ENCODE measurements around the gene POLR2C.
"Not testable (repeated sequence)": the region's sequence is repeated elsewhere in the genome, so short reads cannot be mapped to it uniquely, and the experiment has no call there.

Gene POLR2C

GRCh38 chr16:57427824-57428223 lies 34.7 kb upstream of the POLR2C start:
- H3K4me3 ChIP-seq (ENCODE audit: low read depth in 1 of 2, low read length in 2 of 2): no peak overlapping the region
- H3K4me1 ChIP-seq (ENCODE audit: control insufficient read depth in 1 of 2, insufficient read depth in 2 of 2, low read length in 2 of 2): peaks cover 0 to 9% of the 10 kb centered on the region in 2 donors
- no peaks in the 10 kb centered on the region for H3K9me3 ChIP-seq (ENCODE audit: control insufficient read depth in 1 of 2, low read length in 2 of 2)
- no peak overlapping the region for H3K27ac ChIP-seq (ENCODE audit: low read depth, low read length)
- no peak overlapping the region for H3K9ac ChIP-seq (ENCODE audit: low read depth in 1 of 2, low read length in 2 of 2)
- H3K36me3 ChIP-seq (ENCODE audit: control insufficient read depth in 1 of 2, insufficient read depth in 2 of 2, low read length in 2 of 2): peaks cover 25 to 54% of the 10 kb centered on the region in 2 donors
- no peaks in the 10 kb centered on the region for H3K27me3 ChIP-seq (ENCODE audit: control insufficient read depth in 1 of 2, insufficient read depth in 2 of 2, low read length in 2 of 2)

- Histone ChIP-seq H3K4me3 (ENCODE audit: low read depth in 1 of 2, low read length in 2 of 2) (no peak overlapping the region), H3K9ac (ENCODE audit: low read depth in 1 of 2, low read length in 2 of 2) (no peak overlapping the region), H3K4me1 (ENCODE audit: control insufficient read depth in 1 of 2, insufficient read depth in 2 of 2, low read length in 2 of 2) (peaks cover 0 to 12% of the 10 kb centered on the region in 2 donors), H3K27me3 (ENCODE audit: control insufficient read depth in 1 of 2, insufficient read depth in 2 of 2, low read length in 2 of 2) (no peaks in the 10 kb centered on the region), H3K36me3 (ENCODE audit: control insufficient read depth in 1 of 2, insufficient read depth in 2 of 2, low read length in 2 of 2) (peaks cover 55 to 83% of the 10 kb centered on the region in 2 donors), H3K9me3 (ENCODE audit: control insufficient read depth in 1 of 2, low read length in 2 of 2) (no peaks in the 10 kb centered on the region), H3K27ac (ENCODE audit: low read depth, low read length) (no peak overlapping the region)
Observed at GRCh38 chr16:57430955-57431354, 31.5 kb upstream of the POLR2C start.

GRCh38 chr16:57432505-57432904 lies 30.0 kb upstream of the POLR2C start:
- Histone ChIP-seq H3K9me3 (ENCODE audit: control insufficient read depth in 1 of 2, low read length in 2 of 2) (no peaks in the 10 kb centered on the region), H3K27me3 (ENCODE audit: control insufficient read depth in 1 of 2, insufficient read depth in 2 of 2, low read length in 2 of 2) (no peaks in the 10 kb centered on the region), H3K36me3 (ENCODE audit: control insufficient read depth in 1 of 2, insufficient read depth in 2 of 2, low read length in 2 of 2) (peaks cover 55 to 83% of the 10 kb centered on the region in 2 donors), H3K4me3 (ENCODE audit: low read depth in 1 of 2, low read length in 2 of 2) (no peak overlapping the region), H3K9ac (ENCODE audit: low read depth in 1 of 2, low read length in 2 of 2) (no peak overlapping the region), H3K4me1 (ENCODE audit: control insufficient read depth in 1 of 2, insufficient read depth in 2 of 2, low read length in 2 of 2) (peaks cover 0 to 12% of the 10 kb centered on the region in 2 donors), H3K27ac (ENCODE audit: low read depth, low read length) (no peak overlapping the region)

- H3K9ac ChIP-seq (ENCODE audit: low read depth in 1 of 2, low read length in 2 of 2): no peak overlapping the region
- no peak overlapping the region for H3K4me3 ChIP-seq (ENCODE audit: low read depth in 1 of 2, low read length in 2 of 2)
- H3K4me1 ChIP-seq (ENCODE audit: control insufficient read depth in 1 of 2, insufficient read depth in 2 of 2, low read length in 2 of 2): peaks cover 0 to 12% of the 10 kb centered on the region in 2 donors
- H3K27ac ChIP-seq (ENCODE audit: low read depth, low read length): no peak overlapping the region
- no peaks in the 10 kb centered on the region for H3K27me3 ChIP-seq (ENCODE audit: control insufficient read depth in 1 of 2, insufficient read depth in 2 of 2, low read length in 2 of 2)
- peaks cover 58 to 83% of the 10 kb centered on the region in 2 donors for H3K36me3 ChIP-seq (ENCODE audit: control insufficient read depth in 1 of 2, insufficient read depth in 2 of 2, low read length in 2 of 2)
- no peaks in the 10 kb centered on the region for H3K9me3 ChIP-seq (ENCODE audit: control insufficient read depth in 1 of 2, low read length in 2 of 2)
Observed at GRCh38 chr16:57432989-57433388, 29.5 kb upstream of the POLR2C start.

- Histone ChIP-seq H3K36me3 (ENCODE audit: control insufficient read depth in 1 of 2, insufficient read depth in 2 of 2, low read length in 2 of 2) (peaks cover 67 to 83% of the 10 kb centered on the region in 2 donors), H3K9ac (ENCODE audit: low read depth in 1 of 2, low read length in 2 of 2) (no peak overlapping the region), H3K27ac (ENCODE audit: low read depth, low read length) (no peak overlapping the region), H3K27me3 (ENCODE audit: control insufficient read depth in 1 of 2, insufficient read depth in 2 of 2, low read length in 2 of 2) (no peaks in the 10 kb centered on the region), H3K4me3 (ENCODE audit: low read depth in 1 of 2, low read length in 2 of 2) (no peak overlapping the region), H3K4me1 (ENCODE audit: control insufficient read depth in 1 of 2, insufficient read depth in 2 of 2, low read length in 2 of 2) (peaks cover 0 to 12% of the 10 kb centered on the region in 2 donors), H3K9me3 (ENCODE audit: control insufficient read depth in 1 of 2, low read length in 2 of 2) (no peaks in the 10 kb centered on the region)
Observed at GRCh38 chr16:57434003-57434402, 28.5 kb upstream of the POLR2C start.

GRCh38 chr16:57435838-57436237 lies 26.6 kb upstream of the POLR2C start:
- Histone ChIP-seq H3K9me3 (ENCODE audit: control insufficient read depth in 1 of 2, low read length in 2 of 2) (peaks cover 2 to 4% of the 10 kb centered on the region in 2 donors), H3K27me3 (ENCODE audit: control insufficient read depth in 1 of 2, insufficient read depth in 2 of 2, low read length in 2 of 2) (no peaks in the 10 kb centered on the region), H3K36me3 (ENCODE audit: control insufficient read depth in 1 of 2, insufficient read depth in 2 of 2, low read length in 2 of 2) (peaks cover 66 to 83% of the 10 kb centered on the region in 2 donors), H3K4me3 (ENCODE audit: low read depth in 1 of 2, low read length in 2 of 2) (no peak overlapping the region), H3K27ac (ENCODE audit: low read depth, low read length) (no peak overlapping the region), H3K4me1 (ENCODE audit: control insufficient read depth in 1 of 2, insufficient read depth in 2 of 2, low read length in 2 of 2) (peaks cover 0 to 12% of the 10 kb centered on the region in 2 donors), H3K9ac (ENCODE audit: low read depth in 1 of 2, low read length in 2 of 2) (no peak overlapping the region)

GRCh38 chr16:57439947-57440346 lies 22.5 kb upstream of the POLR2C start:
- not testable (repeated sequence) for H3K4me1 ChIP-seq (ENCODE audit: control insufficient read depth in 1 of 2, insufficient read depth in 2 of 2, low read length in 2 of 2); H3K9me3 ChIP-seq (ENCODE audit: control insufficient read depth in 1 of 2, low read length in 2 of 2); H3K4me3 ChIP-seq (ENCODE audit: low read depth in 1 of 2, low read length in 2 of 2); H3K27me3 ChIP-seq (ENCODE audit: control insufficient read depth in 1 of 2, insufficient read depth in 2 of 2, low read length in 2 of 2); H3K9ac ChIP-seq (ENCODE audit: low read depth in 1 of 2, low read length in 2 of 2); H3K27ac ChIP-seq (ENCODE audit: low read depth, low read length)
- H3K36me3 ChIP-seq (ENCODE audit: control insufficient read depth in 1 of 2, insufficient read depth in 2 of 2, low read length in 2 of 2): peaks cover 30 to 47% of the 10 kb centered on the region in 2 donors

GRCh38 chr16:57440551-57440950 lies 21.9 kb upstream of the POLR2C start:
- H3K4me1 ChIP-seq (ENCODE audit: control insufficient read depth in 1 of 2, insufficient read depth in 2 of 2, low read length in 2 of 2); H3K4me3 ChIP-seq (ENCODE audit: low read depth in 1 of 2, low read length in 2 of 2); H3K9me3 ChIP-seq (ENCODE audit: control insufficient read depth in 1 of 2, low read length in 2 of 2); H3K27me3 ChIP-seq (ENCODE audit: control insufficient read depth in 1 of 2, insufficient read depth in 2 of 2, low read length in 2 of 2); H3K9ac ChIP-seq (ENCODE audit: low read depth in 1 of 2, low read length in 2 of 2); H3K27ac ChIP-seq (ENCODE audit: low read depth, low read length): not testable (repeated sequence)
- peaks cover 25 to 42% of the 10 kb centered on the region in 2 donors for H3K36me3 ChIP-seq (ENCODE audit: control insufficient read depth in 1 of 2, insufficient read depth in 2 of 2, low read length in 2 of 2)

- Histone ChIP-seq H3K9ac (ENCODE audit: low read depth in 1 of 2, low read length in 2 of 2) (no peak overlapping the region), H3K9me3 (ENCODE audit: control insufficient read depth in 1 of 2, low read length in 2 of 2) (peaks cover 4% of the 10 kb centered on the region in 2 donors), H3K36me3 (ENCODE audit: control insufficient read depth in 1 of 2, insufficient read depth in 2 of 2, low read length in 2 of 2) (peaks cover 6 to 11% of the 10 kb centered on the region in 2 donors), H3K27ac (ENCODE audit: low read depth, low read length) (no peak overlapping the region), H3K4me1 (ENCODE audit: control insufficient read depth in 1 of 2, insufficient read depth in 2 of 2, low read length in 2 of 2) (peaks cover 15 to 22% of the 10 kb centered on the region in 2 donors), H3K4me3 (ENCODE audit: low read depth in 1 of 2, low read length in 2 of 2) (no peak overlapping the region), H3K27me3 (ENCODE audit: control insufficient read depth in 1 of 2, insufficient read depth in 2 of 2, low read length in 2 of 2) (no peaks in the 10 kb centered on the region)
Observed at GRCh38 chr16:57444711-57445110, 17.8 kb upstream of the POLR2C start.

- H3K4me1 ChIP-seq (ENCODE audit: control insufficient read depth in 1 of 2, insufficient read depth in 2 of 2, low read length in 2 of 2): peaks cover 15 to 22% of the 10 kb centered on the region in 2 donors
- peaks cover 3 to 7% of the 10 kb centered on the region in 2 donors for H3K36me3 ChIP-seq (ENCODE audit: control insufficient read depth in 1 of 2, insufficient read depth in 2 of 2, low read length in 2 of 2)
- no peak overlapping the region for H3K4me3 ChIP-seq (ENCODE audit: low read depth in 1 of 2, low read length in 2 of 2)
- no peaks in the 10 kb centered on the region for H3K27me3 ChIP-seq (ENCODE audit: control insufficient read depth in 1 of 2, insufficient read depth in 2 of 2, low read length in 2 of 2)
- no peak overlapping the region for H3K27ac ChIP-seq (ENCODE audit: low read depth, low read length)
- peaks cover 0 to 4% of the 10 kb centered on the region in 2 donors for H3K9me3 ChIP-seq (ENCODE audit: control insufficient read depth in 1 of 2, low read length in 2 of 2)
- no peak overlapping the region for H3K9ac ChIP-seq (ENCODE audit: low read depth in 1 of 2, low read length in 2 of 2)
Observed at GRCh38 chr16:57445510-57445909, 17.0 kb upstream of the POLR2C start.
